GM18907 (cell line): ENCODE measurements around the gene PAX7.

Experiments used
- ATAC-seq: cut with Tn5 transposase; IDR thresholded peaks from one replicate; pipeline ENCODE4 v1.9.1; 2021; ENCODE audit warnings: mild to moderate bottlenecking, moderate library complexity; ENCODE audit not compliant: unreplicated experiment

The PAX7 gene

DNA sequence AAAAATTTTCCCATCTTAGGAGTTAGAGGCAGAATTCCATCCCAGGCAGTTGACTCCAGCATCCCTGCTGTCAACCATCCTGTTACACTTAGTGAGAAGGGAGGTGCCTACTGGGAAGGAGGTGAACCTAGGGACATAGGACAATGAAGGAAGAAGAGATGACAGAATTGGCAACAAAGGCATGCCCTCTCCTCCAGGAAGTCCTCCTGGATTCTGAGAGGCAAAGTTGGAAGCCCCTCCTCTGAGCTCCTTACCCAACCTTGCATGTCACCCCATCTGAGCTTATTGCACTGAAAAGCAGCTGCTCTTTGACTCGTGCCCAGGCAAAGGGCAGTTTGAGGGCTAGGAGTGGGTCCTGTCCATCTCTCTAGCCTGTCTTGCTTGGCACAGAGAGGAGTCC is 66.9 kb downstream of the PAX7 start:
- ATAC-seq: no peak

DNA sequence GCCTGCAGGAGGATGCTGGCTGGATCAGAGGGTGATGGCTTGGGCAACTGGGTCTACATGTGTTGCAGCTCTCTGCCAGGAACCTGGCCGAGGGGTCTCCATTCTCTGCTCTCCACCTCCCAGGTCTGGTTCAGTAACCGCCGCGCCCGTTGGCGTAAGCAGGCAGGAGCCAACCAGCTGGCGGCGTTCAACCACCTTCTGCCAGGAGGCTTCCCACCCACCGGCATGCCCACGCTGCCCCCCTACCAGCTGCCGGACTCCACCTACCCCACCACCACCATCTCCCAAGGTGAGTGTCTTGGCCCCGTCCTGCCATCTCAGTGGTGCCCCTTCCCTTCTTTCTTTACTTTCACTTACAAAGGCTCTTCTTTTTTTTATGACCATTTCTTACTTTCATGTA is 69.9 kb downstream of the PAX7 start:
- ATAC-seq: no peak

DNA sequence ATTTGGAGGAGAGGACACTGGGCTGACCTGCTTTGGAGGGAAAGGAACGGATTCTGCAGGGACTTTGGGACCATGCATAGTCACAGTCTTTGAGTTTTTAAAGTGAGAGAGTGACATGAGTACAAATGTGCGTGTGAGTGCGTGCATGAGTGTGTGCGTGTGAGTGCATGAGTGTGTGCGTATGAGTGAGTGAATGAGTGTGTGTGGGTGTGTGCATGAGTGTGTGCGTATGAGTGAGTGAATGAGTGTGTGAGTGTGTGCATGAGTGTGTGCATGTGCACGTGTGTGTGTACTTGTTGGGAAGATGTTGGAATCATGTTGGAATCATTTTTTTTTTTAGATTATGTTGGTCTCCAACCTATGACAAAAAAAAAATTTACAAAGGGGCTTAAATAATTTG is 70.5 kb downstream of the PAX7 start:
- no peak for ATAC-seq

- ATAC-seq: no peak
Measured at GRCh38 chr1:18703041-18703621, 72.5 kb downstream of the PAX7 start.

GRCh38 chr1:18705811-18706210 is 75.2 kb downstream of the PAX7 start:
- no peak for ATAC-seq

GRCh38 chr1:18707696-18708257 is 77.1 kb downstream of the PAX7 start:
- no peak for ATAC-seq

GRCh38 chr1:18710002-18710401 is 79.4 kb downstream of the PAX7 start:
- no peak for ATAC-seq

DNA sequence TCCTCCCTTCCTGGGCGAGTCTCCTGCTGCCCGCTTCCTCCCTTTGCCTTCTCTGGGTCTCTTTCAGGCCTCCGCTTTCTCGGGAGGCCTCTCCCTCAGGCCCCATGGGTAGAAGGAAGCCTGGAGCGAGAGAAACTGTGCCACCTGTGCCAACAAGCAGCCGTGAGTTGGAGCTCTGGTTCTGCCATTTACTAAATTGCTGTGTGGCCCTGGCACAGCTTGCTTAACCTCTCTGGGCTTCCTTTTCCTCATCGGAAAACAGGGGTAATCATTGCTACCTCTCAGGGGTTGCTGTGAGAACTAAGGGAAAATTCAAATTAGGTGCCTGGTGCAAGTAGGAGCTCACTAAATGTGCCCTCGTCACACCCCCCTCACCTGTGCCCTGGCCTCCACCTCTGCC is 80.4 kb downstream of the PAX7 start:
- ATAC-seq: no peak

GRCh38 chr1:18711536-18712251 is 81.0 kb downstream of the PAX7 start:
- ATAC-seq: no peak

GRCh38 chr1:18712252-18712600 is 81.6 kb downstream of the PAX7 start:
- ATAC-seq: no peak

- no peak for ATAC-seq
Measured at GRCh38 chr1:18714404-18715175, 83.9 kb downstream of the PAX7 start.

DNA sequence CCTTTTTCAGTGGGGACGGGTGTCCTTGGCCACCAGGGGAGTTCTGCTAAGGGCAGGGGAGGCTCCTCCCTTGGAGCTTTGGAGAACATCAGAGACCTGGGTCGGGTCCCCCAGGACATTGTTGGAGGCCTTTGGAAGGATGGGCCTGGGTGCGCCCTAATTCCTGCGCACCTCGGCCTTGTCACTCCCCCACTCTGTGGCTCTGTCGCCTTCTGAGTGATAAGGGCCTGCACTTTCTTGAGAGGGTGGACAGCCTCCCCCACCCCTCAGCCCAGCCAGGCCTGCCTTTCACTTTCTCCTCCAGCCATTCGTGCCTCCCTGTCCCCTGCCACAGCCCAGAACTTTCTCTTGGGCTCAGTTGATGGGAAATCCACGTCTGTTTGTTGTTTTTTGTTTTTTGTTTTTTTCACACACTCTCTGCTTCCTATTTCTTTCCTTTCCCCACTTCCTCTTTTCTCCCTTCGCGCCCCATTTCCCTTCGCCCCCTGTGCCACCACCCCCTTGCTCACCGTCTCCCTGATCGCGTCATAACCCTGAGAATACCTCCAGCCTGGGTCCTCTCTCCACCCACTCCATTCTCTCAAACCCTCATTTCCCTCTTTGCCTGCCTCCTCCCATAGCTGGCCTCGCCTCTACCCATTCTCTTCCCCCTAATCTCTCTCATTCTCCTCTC is 85.6 kb downstream of the PAX7 start:
- no peak for ATAC-seq

- no peak for ATAC-seq
Measured at GRCh38 chr1:18716785-18717678, 86.4 kb downstream of the PAX7 start.

GRCh38 chr1:18719786-18720451 is 89.3 kb downstream of the PAX7 start:
- no peak for ATAC-seq

- ATAC-seq: no peak
Measured at GRCh38 chr1:18721041-18721440, 90.4 kb downstream of the PAX7 start.

- ATAC-seq: no peak
Measured at GRCh38 chr1:18721776-18722175, 91.1 kb downstream of the PAX7 start.

- no peak for ATAC-seq
Measured at GRCh38 chr1:18722270-18722669, 91.6 kb downstream of the PAX7 start.

DNA sequence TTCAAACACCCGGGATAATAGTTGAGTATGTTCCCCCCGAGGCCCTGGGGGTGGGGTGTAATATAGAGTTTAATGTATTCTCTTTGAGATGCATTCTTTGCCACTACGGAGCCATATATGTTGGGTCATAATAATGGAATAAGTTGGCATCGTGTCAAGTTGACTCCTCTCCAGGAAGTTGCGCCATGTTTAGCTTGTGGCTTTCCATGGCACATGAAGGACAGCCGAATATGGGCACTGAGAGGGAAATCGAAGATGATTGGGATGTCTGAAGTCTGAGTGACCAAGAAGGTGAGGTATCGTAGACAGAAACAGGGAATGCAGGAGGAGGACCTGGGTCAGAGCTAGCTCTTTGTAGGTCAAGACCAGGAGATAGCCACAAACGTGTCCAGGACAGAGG is 92.6 kb downstream of the PAX7 start:
- ATAC-seq: no peak

- ATAC-seq: no peak
Measured at GRCh38 chr1:18723701-18724411, 93.2 kb downstream of the PAX7 start.
